ENCODE data around the gene JCAD.
"Not testable (repeated sequence)": the region's sequence is repeated elsewhere in the genome, so short reads cannot be mapped to it uniquely, and the experiment has no call there.

Gene JCAD

GRCh38 chr10:30017966-30018365 lies 41.4 kb downstream of the JCAD start:
- no peak for DNase-seq

GRCh38 chr10:30017556-30017955 lies 41.8 kb downstream of the JCAD start:
- no peak for DNase-seq

GRCh38 chr10:30014511-30014910 lies 44.9 kb downstream of the JCAD start:
- DNase-seq: no peak

GRCh38 chr10:30013757-30014156 lies 45.6 kb downstream of the JCAD start:
- DNase-seq: no peak

GRCh38 chr10:30011956-30012647 lies 47.3 kb downstream of the JCAD start:
- DNase-seq: no peak

GRCh38 chr10:30011396-30011795 lies 48.0 kb downstream of the JCAD start:
- DNase-seq: no peak

- no peak for DNase-seq
Observed at GRCh38 chr10:30007406-30007805, 52.0 kb downstream of the JCAD start.

GRCh38 chr10:30006410-30006809 lies 53.0 kb downstream of the JCAD start:
- no peak for DNase-seq

GRCh38 chr10:30005116-30005515 lies 54.3 kb downstream of the JCAD start:
- DNase-seq: not testable (repeated sequence)

- DNase-seq: peak; percentile 47
Observed at GRCh38 chr10:30002426-30003266, 56.7 kb downstream of the JCAD start.

- DNase-seq: no peak
Observed at GRCh38 chr10:30000802-30001571, 58.4 kb downstream of the JCAD start.

- peak; percentile 51 for DNase-seq
Observed at GRCh38 chr10:29998142-29998808, 61.1 kb downstream of the JCAD start.

- no peak for DNase-seq
Observed at GRCh38 chr10:29994811-29995210, 64.6 kb downstream of the JCAD start.

- no peak for DNase-seq
Observed at GRCh38 chr10:29993319-29993915, 66.0 kb downstream of the JCAD start.

- DNase-seq: no peak
Observed at GRCh38 chr10:29992914-29993313, 66.5 kb downstream of the JCAD start.

- DNase-seq: no peak
Observed at GRCh38 chr10:29991382-29991781, 68.0 kb downstream of the JCAD start.

GRCh38 chr10:29987471-29987870 lies 71.9 kb downstream of the JCAD start:
- DNase-seq: no peak

- no peak for DNase-seq
Observed at GRCh38 chr10:29982997-29983648, 76.3 kb downstream of the JCAD start.

GRCh38 chr10:29981510-29981909 lies 77.9 kb downstream of the JCAD start:
- no peak for DNase-seq

- no peak for DNase-seq
Observed at GRCh38 chr10:29980084-29980483, 79.3 kb downstream of the JCAD start.

- not testable (repeated sequence) for DNase-seq
Observed at GRCh38 chr10:29979421-29979779, 80.0 kb downstream of the JCAD start.

- DNase-seq: no peak
Observed at GRCh38 chr10:29977171-29977570, 82.2 kb downstream of the JCAD start.

Data from stimulated activated naive CD4-positive, alpha-beta T cell treated with Interleukin-2 at 50 U/mL for 16 hours (primary cell).